WTC11 (cell line): ENCODE measurements around the gene SRSF12. TPM values are rescaled to one million over a fixed set of nuclear protein-coding genes. Genes with fewer than 3 reads are reported as not detected.

Experiments
- ATAC-seq: fragments of 200-7000 bp; cut with Tn5 transposase; 2 replicates; pipeline ENCODE4 v1.10.0; 2021; ENCODE audit warnings: mild to moderate bottlenecking, moderate library complexity
- Bru-seq: library from RNA; stranded (reverse); fragments of 400-500 nt; gene quantifications from one replicate; lab custom pipeline; 2021; lab: Mats Ljungman, UMichigan
- CTCF ChIA-PET: fragments of 300-600 bp; sonication (Branson Sonifier 250); formaldehyde crosslinking; loops from one replicate; lab custom pipeline; 2021; ENCODE audit warnings: antibody characterized with exemption; lab: Charles Lee
- POLR2A ChIA-PET: fragments of 350-600 bp; sonication (Branson Sonifier 250); formaldehyde crosslinking; loops from one replicate; lab custom pipeline; 2021; ENCODE audit warnings: antibody characterized with exemption; lab: Charles Lee
- DNase-seq: peaks from one replicate; pipeline ENCODE4 v3.0.0; 2021; ENCODE audit warnings: low spot score
- H3K27ac Mint-ChIP-seq: 2 replicates; pipeline ENCODE4 v1.8.0; 2021; ENCODE audit warnings: mixed read lengths
- H3K27me3 Mint-ChIP-seq: 2 replicates; pipeline ENCODE4 v1.8.0; 2021; ENCODE audit warnings: low read depth, mild to moderate bottlenecking, moderate library complexity, mixed read lengths
- H3K36me3 Mint-ChIP-seq: 2 replicates; pipeline ENCODE4 v1.8.0; 2021; ENCODE audit warnings: mixed read lengths
- H3K4me1 Mint-ChIP-seq: 2 replicates; pipeline ENCODE4 v1.8.0; 2022; ENCODE audit warnings: mixed read lengths
- H3K4me3 Mint-ChIP-seq: 2 replicates; pipeline ENCODE4 v1.8.0; 2021; ENCODE audit warnings: mild to moderate bottlenecking, moderate library complexity, mixed read lengths
- H3K9me3 Mint-ChIP-seq: 2 replicates; pipeline ENCODE4 v1.8.0; 2021; ENCODE audit warnings: mixed read lengths
- ATF3 ChIP-seq: sonication (generic); formaldehyde crosslinking; conservative IDR thresholded peaks from 2 replicates; pipeline ENCODE4 v1.8.1; 2022; ENCODE audit warnings: mild to moderate bottlenecking, missing genetic modification reagents
- CREB1 ChIP-seq: sonication (generic); formaldehyde crosslinking; IDR thresholded peaks from 2 replicates; pipeline ENCODE4 v1.8.0; 2023; ENCODE audit warnings: mild to moderate bottlenecking, missing genetic modification reagents
- E2F5 ChIP-seq: sonication (generic); formaldehyde crosslinking; IDR thresholded peaks from 2 replicates; pipeline ENCODE4 v1.8.1; 2022; ENCODE audit warnings: mild to moderate bottlenecking, moderate library complexity, missing genetic modification reagents
- FOXP1 ChIP-seq: sonication (generic); formaldehyde crosslinking; IDR thresholded peaks from 2 replicates; pipeline ENCODE4 v1.8.0; 2022; ENCODE audit warnings: missing genetic modification reagents, mild to moderate bottlenecking, moderate library complexity, borderline replicate concordance
- IRF1 ChIP-seq: sonication (generic); formaldehyde crosslinking; IDR thresholded peaks from 2 replicates; pipeline ENCODE4 v1.8.0; 2023; ENCODE audit warnings: missing genetic modification reagents
- KAT7 ChIP-seq: sonication (generic); formaldehyde crosslinking; IDR thresholded peaks from 2 replicates; pipeline ENCODE4 v1.8.1; 2023; ENCODE audit warnings: missing genetic modification reagents, mild to moderate bottlenecking, borderline replicate concordance
- MXD4 ChIP-seq: fragments of 250-450 bp; sonication (Bioruptor Pico); IDR thresholded peaks from 2 replicates; pipeline ENCODE4 v1.8.0; 2021; ENCODE audit warnings: mild to moderate bottlenecking, moderate library complexity, borderline replicate concordance
- NFATC4 ChIP-seq: fragments of 250-450 bp; sonication (Bioruptor Pico); IDR thresholded peaks from 2 replicates; pipeline ENCODE4 v1.9.0; 2021; ENCODE audit warnings: mild to moderate bottlenecking
- NFE2L1 ChIP-seq: sonication (generic); formaldehyde crosslinking; IDR thresholded peaks from 2 replicates; pipeline ENCODE4 v1.8.1; 2023; ENCODE audit warnings: missing genetic modification reagents
- NFYB ChIP-seq: sonication (generic); formaldehyde crosslinking; conservative IDR thresholded peaks from 2 replicates; pipeline ENCODE4 v1.8.0; 2022; ENCODE audit warnings: low read depth, missing genetic modification reagents
- NR2C2 ChIP-seq: sonication (generic); formaldehyde crosslinking; IDR thresholded peaks from 2 replicates; pipeline ENCODE4 v1.8.0; 2022; ENCODE audit warnings: mild to moderate bottlenecking, missing genetic modification reagents
- SP1 ChIP-seq: sonication (generic); formaldehyde crosslinking; conservative IDR thresholded peaks from 2 replicates; pipeline ENCODE4 v1.8.1; 2022; ENCODE audit warnings: missing genetic modification reagents
- USF1 ChIP-seq: sonication (generic); formaldehyde crosslinking; IDR thresholded peaks from 2 replicates; pipeline ENCODE4 v1.8.0; 2022; ENCODE audit warnings: mild to moderate bottlenecking, missing genetic modification reagents
- USF2 ChIP-seq: sonication (generic); formaldehyde crosslinking; IDR thresholded peaks from 2 replicates; pipeline ENCODE4 v1.8.1; 2023; ENCODE audit warnings: mild to moderate bottlenecking, missing genetic modification reagents, moderate library complexity
- ZNF219 ChIP-seq: sonication (generic); formaldehyde crosslinking; IDR thresholded peaks from 2 replicates; pipeline ENCODE4 v1.8.0; 2023; ENCODE audit warnings: missing genetic modification reagents, mild to moderate bottlenecking, borderline replicate concordance
- ZNF263 ChIP-seq: sonication (generic); formaldehyde crosslinking; IDR thresholded peaks from 2 replicates; pipeline ENCODE4 v1.8.1; 2022; ENCODE audit warnings: low read depth, mild to moderate bottlenecking, moderate library complexity, missing genetic modification reagents
- ZNF396 ChIP-seq: fragments of 250-450 bp; sonication (Bioruptor Pico); IDR thresholded peaks from 2 replicates; pipeline ENCODE4 v1.8.0; 2021; ENCODE audit warnings: mild to moderate bottlenecking, moderate library complexity, borderline replicate concordance
- long read RNA-seq, 3 experiments: library from RNA in 1 of 3; library from capped mRNA in 1 of 3; library from polyadenylated mRNA in 1 of 3; unstranded in 2 of 3; stranded (forward) in 1 of 3; transcript quantifications; one replicate each; pipeline ENCODE4 v2.0.0, GENCODE V29; 2021
- total RNA-seq: library from RNA; stranded (reverse); gene quantifications from 3 replicates; pipeline ENCODE4 v1.2.3, GENCODE V29; 2021
- TF ChIP-seq, protein P1 (sequence below): sonication (generic); formaldehyde crosslinking; IDR thresholded peaks from 2 replicates; pipeline ENCODE4 v1.8.1; 2023; ENCODE audit warnings: mild to moderate bottlenecking, missing genetic modification reagents, moderate library complexity
- TF ChIP-seq, protein P2 (sequence below): sonication (generic); formaldehyde crosslinking; IDR thresholded peaks from 2 replicates; pipeline ENCODE4 v1.8.1; 2022; ENCODE audit warnings: mild to moderate bottlenecking, missing genetic modification reagents, moderate library complexity, borderline replicate concordance
- TF ChIP-seq, protein P3 (sequence below): sonication (generic); formaldehyde crosslinking; IDR thresholded peaks from 2 replicates; pipeline ENCODE4 v1.8.0; 2022; ENCODE audit warnings: missing genetic modification reagents
- TF ChIP-seq, protein P4 (sequence below): sonication (generic); formaldehyde crosslinking; IDR thresholded peaks from 2 replicates; pipeline ENCODE4 v1.8.1; 2022; ENCODE audit warnings: low read depth, missing genetic modification reagents, borderline replicate concordance
- TF ChIP-seq, protein P5 (sequence below): fragments of 250-450 bp; sonication (Bioruptor Pico); IDR thresholded peaks from 2 replicates; pipeline ENCODE4 v1.8.0; 2021; ENCODE audit warnings: mild to moderate bottlenecking

SRSF12 gene
- total RNA-seq (3.8 to 4.0 TPM (median 3.8 TPM) in 3 replicates), Bru-seq, nascent RNA (percentile 54 among the genes with signal in this experiment)
- long read RNA-seq, experiment 1, transcript SRSF12-201 (5 exons, 3,599 nt) = major isoform, 21 of 26 reads
- long read RNA-seq, experiment 1, partial matches to known transcripts = 0 of 26 reads
- long read RNA-seq, experiment 1, other reads (novel, unspliced or antisense) = 4 of 26 reads
- long read RNA-seq, experiment 2, partial matches to known transcripts = 1 of 6 reads
- long read RNA-seq, experiment 2, other reads (novel, unspliced or antisense) = 2 of 6 reads
- long read RNA-seq, experiment 3, transcript SRSF12-201 (5 exons, 3,599 nt) = major isoform, 6 of 9 reads
- long read RNA-seq, experiment 3, partial matches to known transcripts = 0 of 9 reads
- long read RNA-seq, experiment 3, other reads (novel, unspliced or antisense) = 2 of 9 reads

DNA sequence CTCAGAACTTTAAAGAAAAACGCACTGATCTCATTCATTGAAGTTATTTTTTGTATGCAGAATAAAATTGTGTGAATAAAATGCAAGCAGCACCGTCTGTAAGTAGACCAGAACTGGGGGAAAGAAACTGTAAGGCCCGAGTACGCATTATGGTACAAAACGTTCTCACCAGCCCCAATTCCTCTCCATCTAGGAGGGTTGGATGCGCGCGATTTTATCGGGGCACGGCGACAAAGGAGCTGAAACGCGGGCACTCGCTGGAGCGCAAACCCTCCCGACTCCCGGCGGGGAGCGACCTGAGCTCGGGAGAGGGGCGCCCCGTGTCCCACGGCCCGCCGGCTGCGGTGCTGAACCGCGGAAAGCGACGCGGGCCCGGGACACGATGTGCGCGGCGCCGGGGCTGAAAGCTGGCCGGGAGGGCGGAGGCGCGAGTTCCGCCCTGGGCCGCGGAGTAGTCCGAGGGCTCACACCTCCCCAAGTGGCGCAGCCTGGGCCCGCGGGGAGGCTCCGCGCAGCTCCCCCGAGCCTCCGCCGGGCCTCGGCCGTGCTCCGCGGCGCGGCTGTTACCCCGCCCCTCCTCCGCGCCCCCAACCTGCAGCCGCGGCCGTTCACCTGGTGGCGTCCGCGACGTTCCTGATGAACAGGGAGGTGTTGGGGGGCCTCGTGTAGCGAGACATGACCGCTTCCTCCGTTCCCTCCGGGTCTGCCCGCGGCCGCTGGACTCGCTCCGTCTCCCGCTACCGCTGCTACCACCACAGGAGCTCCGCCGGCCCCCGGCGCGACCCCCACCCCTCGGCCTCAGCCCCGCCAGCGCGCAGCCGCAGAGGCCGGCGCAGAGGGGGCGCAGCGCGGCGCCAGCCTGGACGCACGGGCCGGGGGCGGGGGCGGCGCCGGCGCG lies at the start of gene SRSF12:
TSS of gene SRSF12 (minus strand) at position 861 of the 898 bp plus-strand sequence. CDS start at position 677, 184 bp downstream.
- peaks cover 9% of the 10 kb centered on the region for H3K4me1 Mint-ChIP-seq
- peak; percentile 85 for ATAC-seq
- DNase-seq = peak; percentile 62
- ChIA-PET CTCF (interaction anchor here (0.7 to 1.9 kb wide), 5 partner anchors 9 to 218 kb away, joined by 3 to 21 read pairs (median 4); no protein-coding TSS in a partner anchor), POLR2A (interaction anchor here (0.6 to 2.7 kb wide), 2 partner anchors 38 to 86 kb away, joined by 3 to 23 read pairs; partner anchors contain the start of gene PNRC1)
- H3K27me3 Mint-ChIP-seq = peaks cover 49% of the 10 kb centered on the region
- H3K9me3 Mint-ChIP-seq = no peaks in the 10 kb centered on the region
- peak within 1 kb of the TSS; percentile 74 for H3K4me3 Mint-ChIP-seq
- no peaks in the 10 kb centered on the region for H3K36me3 Mint-ChIP-seq
- no peak within 1 kb of the TSS for H3K27ac Mint-ChIP-seq
- no peak for TF ChIP-seq CREB1 (CRISPR knock-in tag)
- TF ChIP-seq NR2C2 (CRISPR knock-in tag) = no peak
- TF ChIP-seq USF2 (CRISPR knock-in tag) = no peak
- no peak for TF ChIP-seq IRF1 (CRISPR knock-in tag)
- TF ChIP-seq, protein P1, sequence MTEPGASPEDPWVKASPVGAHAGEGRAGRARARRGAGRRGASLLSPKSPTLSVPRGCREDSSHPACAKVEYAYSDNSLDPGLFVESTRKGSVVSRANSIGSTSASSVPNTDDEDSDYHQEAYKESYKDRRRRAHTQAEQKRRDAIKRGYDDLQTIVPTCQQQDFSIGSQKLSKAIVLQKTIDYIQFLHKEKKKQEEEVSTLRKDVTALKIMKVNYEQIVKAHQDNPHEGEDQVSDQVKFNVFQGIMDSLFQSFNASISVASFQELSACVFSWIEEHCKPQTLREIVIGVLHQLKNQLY = no peak
- TF ChIP-seq ZNF219 = no peak
- no peak for TF ChIP-seq NFE2L1 (CRISPR knock-in tag)
- 0 out of 2 replicates have a peak, but pooled peaks have one; percentile 19 for TF ChIP-seq ZNF263 (CRISPR knock-in tag)
- no peak; the same call in 1 of the 2 replicates for TF ChIP-seq E2F5 (CRISPR knock-in tag)
- TF ChIP-seq ATF3 (CRISPR knock-in tag) = no peak
- no peak for TF ChIP-seq KAT7
- TF ChIP-seq, protein P2, sequence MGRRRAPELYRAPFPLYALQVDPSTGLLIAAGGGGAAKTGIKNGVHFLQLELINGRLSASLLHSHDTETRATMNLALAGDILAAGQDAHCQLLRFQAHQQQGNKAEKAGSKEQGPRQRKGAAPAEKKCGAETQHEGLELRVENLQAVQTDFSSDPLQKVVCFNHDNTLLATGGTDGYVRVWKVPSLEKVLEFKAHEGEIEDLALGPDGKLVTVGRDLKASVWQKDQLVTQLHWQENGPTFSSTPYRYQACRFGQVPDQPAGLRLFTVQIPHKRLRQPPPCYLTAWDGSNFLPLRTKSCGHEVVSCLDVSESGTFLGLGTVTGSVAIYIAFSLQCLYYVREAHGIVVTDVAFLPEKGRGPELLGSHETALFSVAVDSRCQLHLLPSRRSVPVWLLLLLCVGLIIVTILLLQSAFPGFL (CRISPR knock-in tag) = no peak
- TF ChIP-seq, protein P3, sequence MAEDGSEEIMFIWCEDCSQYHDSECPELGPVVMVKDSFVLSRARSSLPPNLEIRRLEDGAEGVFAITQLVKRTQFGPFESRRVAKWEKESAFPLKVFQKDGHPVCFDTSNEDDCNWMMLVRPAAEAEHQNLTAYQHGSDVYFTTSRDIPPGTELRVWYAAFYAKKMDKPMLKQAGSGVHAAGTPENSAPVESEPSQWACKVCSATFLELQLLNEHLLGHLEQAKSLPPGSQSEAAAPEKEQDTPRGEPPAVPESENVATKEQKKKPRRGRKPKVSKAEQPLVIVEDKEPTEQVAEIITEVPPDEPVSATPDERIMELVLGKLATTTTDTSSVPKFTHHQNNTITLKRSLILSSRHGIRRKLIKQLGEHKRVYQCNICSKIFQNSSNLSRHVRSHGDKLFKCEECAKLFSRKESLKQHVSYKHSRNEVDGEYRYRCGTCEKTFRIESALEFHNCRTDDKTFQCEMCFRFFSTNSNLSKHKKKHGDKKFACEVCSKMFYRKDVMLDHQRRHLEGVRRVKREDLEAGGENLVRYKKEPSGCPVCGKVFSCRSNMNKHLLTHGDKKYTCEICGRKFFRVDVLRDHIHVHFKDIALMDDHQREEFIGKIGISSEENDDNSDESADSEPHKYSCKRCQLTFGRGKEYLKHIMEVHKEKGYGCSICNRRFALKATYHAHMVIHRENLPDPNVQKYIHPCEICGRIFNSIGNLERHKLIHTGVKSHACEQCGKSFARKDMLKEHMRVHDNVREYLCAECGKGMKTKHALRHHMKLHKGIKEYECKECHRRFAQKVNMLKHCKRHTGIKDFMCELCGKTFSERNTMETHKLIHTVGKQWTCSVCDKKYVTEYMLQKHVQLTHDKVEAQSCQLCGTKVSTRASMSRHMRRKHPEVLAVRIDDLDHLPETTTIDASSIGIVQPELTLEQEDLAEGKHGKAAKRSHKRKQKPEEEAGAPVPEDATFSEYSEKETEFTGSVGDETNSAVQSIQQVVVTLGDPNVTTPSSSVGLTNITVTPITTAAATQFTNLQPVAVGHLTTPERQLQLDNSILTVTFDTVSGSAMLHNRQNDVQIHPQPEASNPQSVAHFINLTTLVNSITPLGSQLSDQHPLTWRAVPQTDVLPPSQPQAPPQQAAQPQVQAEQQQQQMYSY = no peak
- TF ChIP-seq, protein P4, sequence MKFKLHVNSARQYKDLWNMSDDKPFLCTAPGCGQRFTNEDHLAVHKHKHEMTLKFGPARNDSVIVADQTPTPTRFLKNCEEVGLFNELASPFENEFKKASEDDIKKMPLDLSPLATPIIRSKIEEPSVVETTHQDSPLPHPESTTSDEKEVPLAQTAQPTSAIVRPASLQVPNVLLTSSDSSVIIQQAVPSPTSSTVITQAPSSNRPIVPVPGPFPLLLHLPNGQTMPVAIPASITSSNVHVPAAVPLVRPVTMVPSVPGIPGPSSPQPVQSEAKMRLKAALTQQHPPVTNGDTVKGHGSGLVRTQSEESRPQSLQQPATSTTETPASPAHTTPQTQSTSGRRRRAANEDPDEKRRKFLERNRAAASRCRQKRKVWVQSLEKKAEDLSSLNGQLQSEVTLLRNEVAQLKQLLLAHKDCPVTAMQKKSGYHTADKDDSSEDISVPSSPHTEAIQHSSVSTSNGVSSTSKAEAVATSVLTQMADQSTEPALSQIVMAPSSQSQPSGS (CRISPR knock-in tag) = no peak
- TF ChIP-seq FOXP1 (CRISPR knock-in tag) = no peak; the same call in 1 of the 2 replicates
- TF ChIP-seq NFYB = no peak
- no peak for TF ChIP-seq MXD4
- TF ChIP-seq NFATC4 (CRISPR knock-in tag) = no peak
- no peak for TF ChIP-seq USF1 (CRISPR knock-in tag)
- TF ChIP-seq, protein P5, sequence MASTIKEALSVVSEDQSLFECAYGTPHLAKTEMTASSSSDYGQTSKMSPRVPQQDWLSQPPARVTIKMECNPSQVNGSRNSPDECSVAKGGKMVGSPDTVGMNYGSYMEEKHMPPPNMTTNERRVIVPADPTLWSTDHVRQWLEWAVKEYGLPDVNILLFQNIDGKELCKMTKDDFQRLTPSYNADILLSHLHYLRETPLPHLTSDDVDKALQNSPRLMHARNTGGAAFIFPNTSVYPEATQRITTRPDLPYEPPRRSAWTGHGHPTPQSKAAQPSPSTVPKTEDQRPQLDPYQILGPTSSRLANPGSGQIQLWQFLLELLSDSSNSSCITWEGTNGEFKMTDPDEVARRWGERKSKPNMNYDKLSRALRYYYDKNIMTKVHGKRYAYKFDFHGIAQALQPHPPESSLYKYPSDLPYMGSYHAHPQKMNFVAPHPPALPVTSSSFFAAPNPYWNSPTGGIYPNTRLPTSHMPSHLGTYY (CRISPR knock-in tag) = no peak
- TF ChIP-seq SP1 (CRISPR knock-in tag) = 0 out of 2 replicates have a peak, but pooled peaks have one; percentile 31
- TF ChIP-seq ZNF396 (CRISPR knock-in tag) = no peak
